ENCODE results near the gene CDYL2.

DNA sequence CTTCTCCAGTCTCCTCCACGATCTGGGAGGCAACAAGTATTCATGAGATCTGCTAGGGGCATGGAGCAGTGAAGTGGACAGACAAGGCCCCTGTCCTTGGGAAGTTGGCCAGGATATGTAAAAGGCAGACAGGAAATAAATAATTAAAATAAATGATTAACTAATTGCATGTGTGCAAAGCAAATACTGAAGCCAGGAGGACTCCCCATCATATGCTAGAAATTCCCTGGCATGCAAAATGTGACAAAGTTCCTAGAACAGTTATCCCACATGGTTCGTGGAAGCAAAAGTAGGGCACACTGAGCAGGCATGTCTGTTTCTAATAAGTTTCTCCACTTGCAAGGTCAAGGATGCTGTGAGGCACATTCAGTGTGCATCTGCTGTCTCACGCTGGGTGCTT, 86.8 kb downstream of the CDYL2 start:
- TF ChIP-seq CTCF (conservative IDR thresholded peaks at IDR 0.05; ENCODE audit: low read length) (no peak), EZH2phosphoT487 (IDR thresholded peaks at IDR 0.05; ENCODE audit: borderline replicate concordance, low read depth, low read length) (no peak)
